GM18909 (cell line): Measurements from ENCODE around the gene NEK4.

ENCODE experiments used
- ATAC-seq: cut with Tn5 transposase; IDR thresholded peaks from one replicate; pipeline ENCODE4 v1.9.1; 2021; ENCODE audit warnings: mild to moderate bottlenecking; ENCODE audit not compliant: unreplicated experiment, poor library complexity

NEK4 gene

GRCh38 chr3:52793702-52794611, 23.2 kb upstream of the NEK4 start:
- no peak for ATAC-seq

GRCh38 chr3:52792961-52793695, 22.4 kb upstream of the NEK4 start:
- no peak for ATAC-seq

- ATAC-seq: no peak
These were observed 21.7 kb upstream of the NEK4 start for GRCh38 chr3:52792413-52792812.

GRCh38 chr3:52791928-52792327, 21.2 kb upstream of the NEK4 start:
- no peak for ATAC-seq

GRCh38 chr3:52791366-52791765, 20.6 kb upstream of the NEK4 start:
- ATAC-seq: no peak

GRCh38 chr3:52790741-52791140, 20.0 kb upstream of the NEK4 start:
- no peak for ATAC-seq

GRCh38 chr3:52790337-52790736, 19.6 kb upstream of the NEK4 start:
- no peak for ATAC-seq

- ATAC-seq: no peak
These were observed 19.0 kb upstream of the NEK4 start for GRCh38 chr3:52789746-52790040.

GRCh38 chr3:52788890-52789745, 18.4 kb upstream of the NEK4 start:
- ATAC-seq: no peak

GRCh38 chr3:52787672-52788625, 17.2 kb upstream of the NEK4 start:
- no peak for ATAC-seq

- ATAC-seq: no peak
These were observed 16.5 kb upstream of the NEK4 start for GRCh38 chr3:52787246-52787645.

GRCh38 chr3:52786330-52787215, 15.8 kb upstream of the NEK4 start:
- no peak for ATAC-seq

- no peak for ATAC-seq
These were observed 14.3 kb upstream of the NEK4 start for GRCh38 chr3:52784931-52785590.

GRCh38 chr3:52784021-52784621, 13.4 kb upstream of the NEK4 start:
- no peak for ATAC-seq

- ATAC-seq: no peak
These were observed 12.4 kb upstream of the NEK4 start for GRCh38 chr3:52783211-52783555.

- no peak for ATAC-seq
These were observed 11.9 kb upstream of the NEK4 start for GRCh38 chr3:52782412-52783210.

- no peak for ATAC-seq
These were observed 11.0 kb upstream of the NEK4 start for GRCh38 chr3:52781741-52782140.
